Lower leg skin (tissue), 3 donors: Measurements from ENCODE around the gene DPP6.

Experiments
- CTCF ChIP-seq, 3 donors: fragments of 450-650 bp; IDR thresholded peaks; one replicate each; pipeline ENCODE4 v1.5.1; 2016; ENCODE audit warnings: antibody characterized with exemption in 3 of 3, mild to moderate bottlenecking in 3 of 3, moderate library complexity in 2 of 3
- POLR2A ChIP-seq, 2 donors: fragments of 450-650 bp; IDR thresholded peaks; one replicate each; pipeline ENCODE4 v1.6.1; 2016 to 2017; ENCODE audit warnings: antibody characterized with exemption in 2 of 2, mild to moderate bottlenecking in 1 of 2, moderate library complexity in 1 of 2

GRCh38 chr7:154864523-154864891, 812.3 kb downstream of the DPP6 start:
- TF ChIP-seq CTCF (IDR thresholded peaks at IDR 0.05), result no peak
- no peak for TF ChIP-seq POLR2A (IDR thresholded peaks at IDR 0.05)
